NOMO-1 treated with DMSO at 0.1 percent for 48 hours (cell line): Measurements from ENCODE around the gene CRLF1.
A peak's percentile ranks its signal among the peaks of the same experiment; 100 is the strongest.

ENCODE experiments used
- DNase-seq: peaks from one replicate; lab custom pipeline; 2025; ENCODE audit not compliant: unreplicated experiment; lab: John Stamatoyannopoulos, UW

CRLF1 gene

DNA sequence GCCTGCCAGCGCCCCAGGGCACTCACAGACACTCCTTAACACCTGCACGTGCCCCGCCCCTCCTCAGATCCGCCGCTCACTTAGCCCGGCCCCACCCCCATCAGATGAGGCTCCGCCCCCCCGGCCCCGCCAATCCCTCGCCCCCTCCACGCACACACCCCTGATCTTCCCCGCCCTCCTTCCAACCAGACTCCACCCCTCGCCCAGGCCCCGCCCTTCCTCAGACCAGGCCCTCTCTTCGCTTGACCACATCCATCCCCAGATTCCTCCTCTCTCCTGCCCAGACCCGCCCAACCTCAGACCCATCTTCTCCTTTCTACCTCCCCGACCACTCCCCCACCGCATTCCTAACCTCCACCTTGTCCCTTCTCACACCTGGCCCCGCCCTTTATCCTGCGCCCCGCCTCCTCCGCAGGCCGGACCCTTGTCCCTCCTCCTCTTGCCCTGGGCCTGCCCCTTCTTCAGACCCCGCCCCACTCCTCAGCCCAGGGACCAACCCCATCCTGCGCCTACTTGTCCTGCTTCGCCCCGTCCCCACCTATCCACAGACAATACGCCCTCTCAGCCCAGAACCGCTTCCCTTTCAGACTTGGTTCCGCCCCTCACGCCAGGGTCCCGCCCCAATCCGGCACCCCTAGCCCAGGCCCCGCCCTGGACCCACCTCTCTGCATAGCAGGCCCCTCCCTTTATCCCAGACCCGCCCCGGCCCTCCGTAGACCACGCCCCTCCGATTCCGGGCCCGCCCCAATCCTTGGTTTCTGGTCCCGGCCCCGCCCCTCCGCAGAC lies 29.8 kb upstream of the CRLF1 start:
- peak; percentile 99 for DNase-seq

DNA sequence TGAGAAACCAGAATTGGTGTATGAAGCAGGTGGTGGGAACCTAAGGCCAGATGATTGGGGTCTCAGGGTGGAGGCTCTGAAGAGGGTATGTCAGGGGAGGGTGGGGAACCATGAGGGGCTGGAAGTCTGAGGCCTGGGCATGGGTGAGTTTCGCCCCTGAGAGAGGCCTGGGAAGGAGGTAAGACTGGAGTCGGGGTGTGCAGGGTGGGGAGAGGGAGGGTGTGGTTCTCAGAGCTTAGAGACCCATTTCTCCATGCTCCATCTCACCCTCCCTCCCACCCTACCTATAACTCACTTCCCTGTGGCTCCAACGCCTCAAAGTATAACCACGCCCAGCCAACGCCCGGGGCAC lies 29.2 kb upstream of the CRLF1 start:
- DNase-seq = no peak

GRCh38 chr19:18634612-18635297 lies 28.2 kb upstream of the CRLF1 start:
- no peak for DNase-seq

DNA sequence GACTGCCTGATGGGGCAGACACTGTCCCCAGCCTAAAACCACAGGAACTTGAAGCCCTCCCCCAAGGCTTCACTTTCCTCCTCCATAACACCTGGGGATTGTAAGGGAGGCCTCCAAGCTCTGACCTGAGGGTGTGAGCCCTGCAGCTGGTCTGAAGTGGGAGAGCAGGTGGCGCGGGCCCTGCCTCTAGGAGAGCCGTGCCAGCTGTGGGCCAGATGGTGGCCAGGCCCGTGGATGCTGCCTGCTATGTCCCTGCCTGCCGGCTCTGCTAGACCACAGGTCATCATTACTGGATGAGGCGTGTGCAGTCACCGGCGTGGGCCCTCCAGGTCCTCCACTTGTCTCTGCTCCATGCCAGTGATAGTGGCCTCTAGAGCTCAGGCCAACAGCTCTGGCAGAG lies 26.7 kb upstream of the CRLF1 start:
- DNase-seq = no peak

DNA sequence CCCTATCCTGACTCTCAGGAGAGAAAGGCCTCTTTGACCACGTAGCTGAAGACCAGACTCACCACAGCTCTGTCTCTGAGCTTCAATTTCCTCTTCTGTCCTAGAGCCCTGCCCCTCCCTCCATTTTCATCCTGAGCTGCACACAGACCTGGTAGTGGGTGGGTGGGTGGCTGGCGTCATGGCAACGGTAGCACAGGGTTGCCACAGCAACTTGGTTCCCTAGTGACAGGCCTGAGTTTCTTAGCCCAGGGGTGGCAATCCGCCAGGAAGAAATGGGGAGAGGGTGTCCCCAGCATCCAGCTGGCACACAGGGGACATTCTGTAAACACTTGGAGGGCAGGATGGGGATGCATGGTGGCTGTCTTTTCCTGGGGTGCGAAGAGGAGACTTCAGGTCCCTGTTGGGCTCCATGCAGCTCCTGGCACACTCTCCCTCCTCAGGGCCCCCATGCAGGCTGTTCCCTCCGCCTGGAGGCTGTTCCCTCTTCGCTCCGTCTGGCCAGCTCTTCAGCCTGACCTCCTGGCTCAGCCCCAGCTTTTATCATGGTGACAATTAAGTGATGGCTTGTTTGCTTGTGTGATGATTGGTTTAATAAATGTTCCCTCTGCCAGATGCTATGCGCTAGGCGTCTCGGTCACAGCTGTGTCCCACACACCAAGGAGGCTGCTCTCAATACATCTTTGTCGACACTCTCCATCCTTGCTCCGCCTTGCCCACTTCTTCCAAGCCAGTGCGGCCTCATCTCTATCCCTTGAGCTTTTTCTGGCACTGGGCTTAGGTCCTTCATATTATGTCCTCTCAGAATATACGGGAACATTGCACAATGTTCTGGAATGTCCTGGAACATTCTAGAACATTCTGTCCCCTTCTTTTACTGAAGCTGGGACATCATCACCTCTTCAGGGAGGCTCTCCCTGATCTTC lies 22.8 kb upstream of the CRLF1 start:
- DNase-seq = no peak

- DNase-seq = no peak
These were observed 20.3 kb upstream of the CRLF1 start for GRCh38 chr19:18626906-18627305.

DNA sequence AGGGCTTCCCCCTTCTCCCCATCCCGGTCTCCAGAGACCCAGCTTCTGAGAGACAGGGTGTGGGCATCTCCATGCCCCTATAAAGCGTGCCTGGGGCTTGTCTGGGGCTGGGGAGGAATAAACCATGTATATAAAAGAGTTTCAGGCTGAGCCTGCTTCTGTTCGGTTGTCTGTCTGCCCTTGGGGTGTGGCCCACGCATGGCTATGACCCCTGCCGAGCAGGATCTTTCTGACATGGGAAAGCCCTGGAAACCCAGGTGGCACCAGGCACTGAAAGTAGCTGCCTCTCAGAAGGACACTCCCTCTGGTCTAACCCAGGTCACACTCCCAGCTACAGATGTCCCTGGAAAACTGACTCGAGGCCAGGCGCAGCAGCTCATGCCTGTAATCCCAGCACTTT lies 14.3 kb upstream of the CRLF1 start:
- DNase-seq = no peak

GRCh38 chr19:18620311-18620710 lies 13.7 kb upstream of the CRLF1 start:
- DNase-seq = no peak

GRCh38 chr19:18618236-18618635 lies 11.6 kb upstream of the CRLF1 start:
- DNase-seq = no peak

DNA sequence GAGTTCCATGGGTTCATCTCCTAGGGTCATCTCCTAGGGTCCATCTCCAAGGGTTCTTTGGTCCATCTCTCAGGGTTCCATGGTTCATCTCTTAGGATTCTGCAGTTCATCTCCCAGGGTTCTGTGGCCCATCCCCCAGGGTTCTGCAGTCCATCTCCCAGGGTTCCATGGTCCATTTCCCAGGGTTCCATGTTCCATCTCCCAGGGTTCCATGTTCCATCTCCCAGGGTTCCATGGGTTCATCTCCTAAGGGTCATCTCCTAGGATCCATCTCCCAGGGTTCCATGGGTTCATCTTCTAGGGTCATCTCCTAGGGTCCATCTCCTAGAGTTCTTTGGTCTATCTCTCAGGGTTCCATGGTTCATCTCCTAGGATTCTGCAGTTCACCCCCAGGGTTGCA lies 11.0 kb upstream of the CRLF1 start:
- no peak for DNase-seq

DNA sequence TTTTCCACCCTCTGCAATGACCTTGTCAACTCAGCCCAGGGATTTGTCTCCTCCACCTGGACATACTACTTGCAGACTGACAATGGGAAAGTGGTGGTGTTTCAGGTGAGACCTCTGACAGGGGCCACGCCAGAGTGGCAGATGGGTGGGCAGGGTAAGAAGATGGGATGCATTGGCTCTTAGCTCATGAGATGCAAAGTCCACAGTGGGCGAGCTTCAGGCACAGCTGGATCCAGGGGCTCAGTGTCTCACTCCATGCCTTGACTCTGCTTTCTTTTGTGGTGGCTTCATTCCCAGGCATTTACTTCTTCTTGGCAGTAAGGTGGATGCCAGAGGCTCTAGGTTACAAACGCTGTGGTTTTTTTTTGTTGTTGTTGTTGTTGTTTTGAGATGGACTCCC lies 9.4 kb upstream of the CRLF1 start:
- no peak for DNase-seq

GRCh38 chr19:18613589-18614234 lies 7.1 kb upstream of the CRLF1 start:
- no peak for DNase-seq

DNA sequence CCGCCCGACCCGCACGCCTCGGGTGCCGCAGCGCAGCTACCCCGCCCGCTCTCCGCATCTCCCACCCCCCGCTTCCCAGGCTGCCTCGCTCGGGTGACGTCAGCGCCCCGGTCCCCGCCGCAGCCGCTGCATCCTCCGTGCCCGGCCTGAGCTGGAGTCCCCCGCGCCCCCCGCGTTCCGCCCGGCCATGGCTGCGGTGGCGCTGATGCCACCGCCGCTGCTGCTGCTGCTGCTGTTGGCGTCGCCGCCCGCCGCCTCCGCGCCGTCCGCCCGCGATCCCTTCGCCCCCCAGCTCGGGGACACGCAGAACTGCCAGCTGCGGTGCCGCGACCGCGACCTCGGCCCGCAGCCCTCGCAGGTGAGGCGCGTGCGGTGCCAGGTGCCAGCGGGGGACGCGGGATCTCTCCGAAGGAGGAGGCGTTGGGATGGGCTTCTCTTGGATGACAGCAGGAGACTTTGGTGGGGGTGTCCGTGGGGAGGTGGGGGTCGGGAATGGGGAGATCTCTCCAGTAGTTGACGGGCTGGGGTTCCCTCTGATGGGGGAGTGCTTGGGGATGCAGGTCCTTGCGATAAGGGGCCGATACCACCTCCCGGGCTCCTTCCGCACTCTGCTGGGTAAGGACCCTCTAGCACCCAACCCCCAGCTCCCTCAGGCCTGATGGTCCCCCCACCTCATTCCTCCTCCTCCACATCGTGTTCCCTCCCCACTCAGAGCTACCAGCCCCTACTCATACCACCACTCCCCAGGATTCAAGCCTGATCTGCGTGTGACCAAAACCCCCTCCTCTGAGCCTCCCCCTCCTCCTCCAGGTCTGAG lies 6.4 kb upstream of the CRLF1 start, which contains the start of gene TMEM59L:
Gene TMEM59L (plus strand): TSS at position 99 of the 817 bp plus-strand sequence. CDS start 89 bp downstream, at position 188.
- no peak for DNase-seq

DNA sequence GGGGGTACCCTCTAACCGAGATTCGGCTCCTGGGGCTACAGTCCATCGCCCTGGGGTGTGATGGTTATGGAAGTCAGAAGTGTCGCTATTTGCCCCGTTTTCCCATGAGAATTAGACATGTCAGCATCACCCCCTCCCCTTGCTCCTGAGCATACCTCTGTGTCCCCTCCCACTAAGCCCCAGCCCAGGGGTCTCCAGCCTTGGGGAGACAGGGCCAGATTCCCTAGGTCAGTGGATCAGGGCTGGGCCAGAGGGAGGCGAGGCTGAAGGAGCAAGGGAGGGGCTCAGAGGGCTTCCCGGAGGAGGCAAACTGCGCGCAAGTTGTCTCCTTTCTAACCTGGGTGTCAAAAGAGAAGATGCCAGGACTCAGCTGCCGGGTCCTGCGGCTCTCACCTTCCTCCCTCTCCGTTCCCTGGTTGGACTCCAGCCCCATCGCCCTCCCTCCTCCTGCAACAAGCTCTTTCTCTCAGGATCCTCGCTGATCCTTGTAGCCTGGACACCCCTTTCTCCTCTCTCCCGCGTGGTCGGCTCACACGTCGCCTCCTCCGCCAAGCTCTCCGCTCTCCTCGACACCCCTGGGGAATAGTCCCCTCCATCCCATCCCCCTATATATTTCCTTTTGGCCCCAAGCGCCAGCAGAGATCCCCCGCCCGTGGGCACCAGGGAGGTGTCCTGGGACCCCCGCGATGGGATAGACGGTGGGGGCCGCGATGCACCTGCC lies 5.6 kb upstream of the CRLF1 start:
- no peak for DNase-seq

- no peak for DNase-seq
These were observed 4.9 kb upstream of the CRLF1 start for GRCh38 chr19:18611327-18612050.

GRCh38 chr19:18610556-18611326 lies 4.1 kb upstream of the CRLF1 start:
- no peak for DNase-seq

GRCh38 chr19:18610245-18610555 lies 3.6 kb upstream of the CRLF1 start:
- no peak for DNase-seq

- DNase-seq = no peak
These were observed 3.1 kb upstream of the CRLF1 start for GRCh38 chr19:18609717-18610051.
